HEK293 (cell line): Measurements from ENCODE around the gene CSNK2A3.

Source experiments
- CTCF ChIA-PET: fragments of 350-600 bp; formaldehyde crosslinking; extraction: SDS; loops from one replicate; lab custom pipeline; 2021; ENCODE audit warnings: antibody characterized with exemption; lab: Yijun Ruan, JAX
- POLR2A ChIA-PET: fragments of 300-600 bp; formaldehyde crosslinking; extraction: SDS; loops from one replicate; lab custom pipeline; 2020; ENCODE audit warnings: antibody characterized with exemption, inconsistent platforms; lab: Yijun Ruan, JAX
- H3K27ac ChIP-seq: fragments of 200-500 bp; sonication (Bioruptor generic); 2 replicates; pipeline ENCODE4 v1.5.1; 2014; ENCODE audit warnings: low read depth, low read length, control low read depth, inconsistent platforms; ENCODE audit errors: extremely low read depth
- H3K36me3 ChIP-seq, 2 experiments: fragments of 200-500 bp in 1 of 2; sonication (Bioruptor generic) in 1 of 2; 1 replicate in 1 of 2; 2 replicates in 1 of 2; pipeline ENCODE4 v1.5.1; 2014 to 2017; ENCODE audit warnings: inconsistent platforms in 2 of 2, low read length in 2 of 2; ENCODE audit not compliant: control insufficient read depth in 2 of 2, insufficient read depth in 1 of 2
- H3K4me1 ChIP-seq: fragments of 200-500 bp; sonication (Bioruptor generic); 2 replicates; pipeline ENCODE4 v1.5.1; 2014; ENCODE audit warnings: mild to moderate bottlenecking, low read length, inconsistent platforms; ENCODE audit not compliant: control insufficient read depth, insufficient read depth
- H3K4me3 ChIP-seq: 2 replicates; pipeline ENCODE4 v1.5.1; 2011; ENCODE audit warnings: low read depth, mild to moderate bottlenecking, control low read depth, low read length, moderate library complexity
- H3K9me3 ChIP-seq: fragments of 200-500 bp; sonication (Bioruptor generic); 2 replicates; pipeline ENCODE4 v1.5.1; 2014; ENCODE audit warnings: low read depth, low read length, inconsistent platforms; ENCODE audit not compliant: control insufficient read depth, insufficient read depth
- BCL6B ChIP-seq: fragments of 450-650 bp; formaldehyde crosslinking; IDR thresholded peaks from 2 replicates; pipeline ENCODE4 v1.5.1; 2017; ENCODE audit warnings: missing biosample characterization, missing genetic modification characterization
- FEZF1 ChIP-seq: fragments of 450-650 bp; formaldehyde crosslinking; IDR thresholded peaks from 2 replicates; pipeline ENCODE4 v1.5.1; 2016; ENCODE audit warnings: missing biosample characterization, missing genetic modification characterization
- GFI1B ChIP-seq: fragments of 450-650 bp; formaldehyde crosslinking; IDR thresholded peaks from 2 replicates; pipeline ENCODE4 v1.5.1; 2016; ENCODE audit warnings: missing biosample characterization, missing genetic modification characterization
- KLF1 ChIP-seq: fragments of 450-650 bp; formaldehyde crosslinking; IDR thresholded peaks from 2 replicates; pipeline ENCODE4 v1.5.1; 2016; ENCODE audit warnings: missing biosample characterization, missing genetic modification characterization
- MZF1 ChIP-seq: fragments of 450-650 bp; formaldehyde crosslinking; IDR thresholded peaks from 2 replicates; pipeline ENCODE4 v1.5.1; 2017; ENCODE audit warnings: missing biosample characterization, missing genetic modification characterization, borderline replicate concordance
- OSR2 ChIP-seq: fragments of 450-650 bp; formaldehyde crosslinking; IDR thresholded peaks from 2 replicates; pipeline ENCODE4 v1.5.1; 2016; ENCODE audit warnings: missing biosample characterization, missing genetic modification characterization
- PRDM6 ChIP-seq: fragments of 450-650 bp; formaldehyde crosslinking; IDR thresholded peaks from 2 replicates; pipeline ENCODE4 v1.5.1; 2017; ENCODE audit warnings: missing biosample characterization, missing genetic modification characterization
- ZBTB44 ChIP-seq: fragments of 450-650 bp; IDR thresholded peaks from 2 replicates; pipeline ENCODE4 v1.5.1; 2018; ENCODE audit warnings: missing biosample characterization, mild to moderate bottlenecking, missing genetic modification characterization
- ZBTB8A ChIP-seq: fragments of 450-650 bp; formaldehyde crosslinking; IDR thresholded peaks from 2 replicates; pipeline ENCODE4 v1.5.1; 2016; ENCODE audit warnings: missing biosample characterization, missing genetic modification characterization
- ZNF311 ChIP-seq: fragments of 450-650 bp; formaldehyde crosslinking; IDR thresholded peaks from 2 replicates; pipeline ENCODE4 v1.5.1; 2017; ENCODE audit warnings: missing biosample characterization, missing genetic modification characterization, borderline replicate concordance
- ZNF398 ChIP-seq: fragments of 450-650 bp; formaldehyde crosslinking; IDR thresholded peaks from 2 replicates; pipeline ENCODE4 v1.5.1; 2017; ENCODE audit warnings: missing biosample characterization, missing genetic modification characterization
- ZNF416 ChIP-seq: fragments of 450-650 bp; formaldehyde crosslinking; IDR thresholded peaks from 2 replicates; pipeline ENCODE4 v1.5.1; 2016; ENCODE audit warnings: missing biosample characterization, missing genetic modification characterization
- ZNF521 ChIP-seq: fragments of 450-650 bp; formaldehyde crosslinking; IDR thresholded peaks from 2 replicates; pipeline ENCODE4 v1.5.1; 2017; ENCODE audit warnings: missing biosample characterization, mild to moderate bottlenecking, missing genetic modification characterization
- ZNF701 ChIP-seq: fragments of 450-650 bp; formaldehyde crosslinking; IDR thresholded peaks from 2 replicates; pipeline ENCODE4 v1.5.1; 2016; ENCODE audit warnings: missing biosample characterization, missing genetic modification characterization
- ZNF76 ChIP-seq: fragments of 450-650 bp; formaldehyde crosslinking; IDR thresholded peaks from 2 replicates; pipeline ENCODE4; 2016; ENCODE audit warnings: low read depth, missing biosample characterization, missing genetic modification characterization, borderline replicate concordance
- ZNF843 ChIP-seq: fragments of 450-650 bp; formaldehyde crosslinking; IDR thresholded peaks from 2 replicates; pipeline ENCODE4 v1.5.1; 2016; ENCODE audit warnings: missing biosample characterization, missing genetic modification characterization
- ZSCAN30 ChIP-seq: fragments of 450-650 bp; IDR thresholded peaks from 2 replicates; pipeline ENCODE4 v1.5.1; 2018; ENCODE audit warnings: missing biosample characterization, mild to moderate bottlenecking, missing genetic modification characterization, moderate library complexity

Gene CSNK2A3

GRCh38 chr11:11347592-11347991 is 5.5 kb downstream of the CSNK2A3 start:
- TF ChIP-seq ZNF76 (tag by site-specific recombination) (no peak), MZF1 (tag by site-specific recombination) (no peak)
- Histone ChIP-seq H3K36me3 (no peaks in the 10 kb centered on the region), H3K4me1 (no peaks in the 10 kb centered on the region), H3K27ac (no peak overlapping the region), H3K9me3 (no peaks in the 10 kb centered on the region), H3K4me3 (no peak overlapping the region)
- ChIA-PET POLR2A (no interaction called here), CTCF (no interaction called here)

- POLR2A ChIA-PET = no interaction called here
- no peaks in the 10 kb centered on the region for H3K9me3 ChIP-seq
- no peak overlapping the region for H3K27ac ChIP-seq
- no peak overlapping the region for H3K4me3 ChIP-seq
- H3K36me3 ChIP-seq = no peaks in the 10 kb centered on the region
- TF ChIP-seq ZNF416 (tag by site-specific recombination) (no peak), ZNF843 (tag by site-specific recombination) (0 out of 2 replicates have a peak, but pooled peaks have one; percentile 30), PRDM6 (tag by site-specific recombination) (peak; percentile 95), ZSCAN30 (tag by site-specific recombination) (peak; percentile 64; the same call in 1 of the 2 replicates), KLF1 (tag by site-specific recombination) (no peak), ZBTB44 (peak; percentile 52), GFI1B (peak; percentile 66; the same call in 1 of the 2 replicates), ZNF701 (tag by site-specific recombination) (no peak), ZBTB8A (tag by site-specific recombination) (0 out of 2 replicates have a peak, but pooled peaks have one; percentile 25), BCL6B (0 out of 2 replicates have a peak, but pooled peaks have one; percentile 7), ZNF311 (tag by site-specific recombination) (no peak), ZNF521 (no peak), FEZF1 (tag by site-specific recombination) (peak; percentile 72), ZNF398 (tag by site-specific recombination) (no peak), OSR2 (tag by site-specific recombination) (peak; percentile 41; the same call in 1 of the 2 replicates)
- TF ChIP-seq, all 188 proteins: peak for 9
- CTCF ChIA-PET = no interaction called here
- H3K4me1 ChIP-seq = no peaks in the 10 kb centered on the region
Observed at GRCh38 chr11:11346303-11346702, 6.7 kb downstream of the CSNK2A3 start.
